CD14-positive monocyte (primary cell): ENCODE results near the gene SSH3. TPM values are rescaled to one million over a fixed set of nuclear protein-coding genes. Genes with fewer than 3 reads are reported as not detected.

Source experiments
- DNase-seq, 3 donors: peaks; one replicate each; pipeline ENCODE4 v3.0.0-alpha.2; 2011 to 2022
- H2AFZ ChIP-seq: 2 replicates; pipeline ENCODE4 v1.6.0; 2012; ENCODE audit warnings: mild to moderate bottlenecking, low read depth, low read length, inconsistent platforms; ENCODE audit not compliant: insufficient read depth, poor library complexity, severe bottlenecking
- H3K27ac ChIP-seq, 2 donors: 1 replicate in 1 of 2; 2 replicates in 1 of 2; pipeline ENCODE4 v1.5.1; 2012 to 2013; ENCODE audit warnings: low read length in 2 of 2, control low read depth in 1 of 2, inconsistent platforms in 1 of 2, low read depth in 1 of 2, mild to moderate bottlenecking in 1 of 2
- H3K27me3 ChIP-seq, 2 donors: one replicate each; pipeline versions ENCODE4 v1.6.0 to v1.6.1; 2011 to 2013; ENCODE audit warnings: low read length in 2 of 2; ENCODE audit not compliant: control insufficient read depth in 2 of 2, insufficient read depth in 2 of 2
- H3K36me3 ChIP-seq, 2 donors: replicated peaks in 1 of 2; 1 replicate in 1 of 2; 2 replicates in 1 of 2; pipeline versions ENCODE4 v1.5.1 to v1.6.1; 2012 to 2013; ENCODE audit warnings: low read length in 2 of 2, control low read depth in 1 of 2, inconsistent platforms in 1 of 2, mild to moderate bottlenecking in 1 of 2; ENCODE audit not compliant: insufficient read depth in 2 of 2, control insufficient read depth in 1 of 2
- H3K4me1 ChIP-seq, 2 donors: 1 replicate in 1 of 2; 2 replicates in 1 of 2; pipeline versions ENCODE4 v1.5.1 to v1.6.1; 2012 to 2013; ENCODE audit warnings: low read length in 2 of 2, control low read depth in 1 of 2, inconsistent platforms in 1 of 2, mild to moderate bottlenecking in 1 of 2, moderate library complexity in 1 of 2; ENCODE audit not compliant: insufficient read depth in 2 of 2, control insufficient read depth in 1 of 2
- H3K4me2 ChIP-seq: replicated peaks from 2 replicates; pipeline ENCODE3; 2012; ENCODE audit warnings: low read length, moderate library complexity, mild to moderate bottlenecking; ENCODE audit not compliant: poor library complexity, severe bottlenecking; ENCODE audit errors: extremely low read depth
- H3K4me3 ChIP-seq, 3 experiments: fragments of 200-600 bp in 1 of 3; sonication (generic) in 1 of 3; replicated peaks in 1 of 3; 1 replicate in 2 of 3; 2 replicates in 1 of 3; pipeline ENCODE4 v1.5.1; 2011 to 2013; ENCODE audit warnings: low read length in 3 of 3, mild to moderate bottlenecking in 3 of 3, control low read depth in 2 of 3, low read depth in 2 of 3, inconsistent platforms in 1 of 3, moderate library complexity in 1 of 3
- H3K79me2 ChIP-seq: 2 replicates; pipeline ENCODE4 v1.6.0; 2012; ENCODE audit warnings: mild to moderate bottlenecking, control low read depth, inconsistent platforms, low read length, moderate library complexity; ENCODE audit not compliant: insufficient read depth
- H3K9ac ChIP-seq: 2 replicates; pipeline ENCODE4 v1.6.0; 2017; ENCODE audit warnings: low read length, mild to moderate bottlenecking; ENCODE audit not compliant: insufficient read depth, poor library complexity, severe bottlenecking
- H3K9me3 ChIP-seq, 2 donors: replicated peaks in 1 of 2; 1 replicate in 1 of 2; 2 replicates in 1 of 2; pipeline versions ENCODE4 v1.5.1 to v1.6.1; 2012 to 2013; ENCODE audit warnings: low read length in 2 of 2, control low read depth in 1 of 2; ENCODE audit not compliant: control insufficient read depth in 1 of 2, insufficient read depth in 1 of 2
- H4K20me1 ChIP-seq: 2 replicates; pipeline ENCODE4 v1.6.0; 2012; ENCODE audit warnings: mild to moderate bottlenecking, low read length, control low read depth, moderate library complexity; ENCODE audit not compliant: insufficient read depth
- H3K27ac Mint-ChIP-seq, 7 donors: one replicate each; pipeline ENCODE4 v1.8.0; 2020; ENCODE audit warnings: mild to moderate bottlenecking in 7 of 7, mixed read lengths in 7 of 7, moderate library complexity in 6 of 7, inconsistent platforms in 2 of 7
- H3K27me3 Mint-ChIP-seq, 3 donors: one replicate each; pipeline ENCODE4 v1.8.0; 2021 to 2022; ENCODE audit warnings: low read depth in 3 of 3, mild to moderate bottlenecking in 3 of 3, mixed read lengths in 3 of 3, moderate library complexity in 3 of 3, inconsistent platforms in 1 of 3
- H3K36me3 Mint-ChIP-seq, 2 donors: one replicate each; pipeline ENCODE4 v1.8.0; 2020; ENCODE audit warnings: mixed read lengths in 2 of 2, inconsistent platforms in 1 of 2, mild to moderate bottlenecking in 1 of 2
- H3K4me1 Mint-ChIP-seq: one replicate; pipeline ENCODE4 v1.8.0; 2020; ENCODE audit warnings: mild to moderate bottlenecking, mixed read lengths
- H3K4me3 Mint-ChIP-seq, 2 donors: one replicate each; pipeline ENCODE4 v1.8.0; 2020; ENCODE audit warnings: mild to moderate bottlenecking in 2 of 2, mixed read lengths in 2 of 2, moderate library complexity in 1 of 2
- H3K9me3 Mint-ChIP-seq, 7 donors: one replicate each; pipeline ENCODE4 v1.8.0; 2020 to 2022; ENCODE audit warnings: mixed read lengths in 7 of 7, mild to moderate bottlenecking in 6 of 7, moderate library complexity in 6 of 7, inconsistent platforms in 2 of 7
- CTCF ChIP-seq: fragments of 200-600 bp; IDR thresholded peaks from one replicate; pipeline ENCODE4 v1.8.0; 2022; ENCODE audit warnings: antibody characterized with exemption, mild to moderate bottlenecking
- WGBS: methylation state at CpG from one replicate; pipeline ENCODE4 v1.1.5; 2013; ENCODE audit warnings: missing lambda C conversion rate; ENCODE audit not compliant: insufficient coverage; 5-methylcytosine and 5-hydroxymethylcytosine counted together
- intact Hi-C, 2 donors: fragments of 100-400 bp; cut with micrococcal nuclease; formaldehyde crosslinking; loops; one replicate each; pipeline versions ENCODE4 v1.15.0 to v1.15.1; 2023
- polyA plus RNA-seq, 3 donors: library from polyadenylated mRNA; depleted of rRNA in 1 of 3; unstranded in 2 of 3; stranded (reverse) in 1 of 3; fragments of 300-500 nt in 2 of 3; fragments of >200 nt in 1 of 3; fragmentation: Illumina TruSeq in 2 of 3; gene quantifications; 1 replicate in 2 of 3; 2 replicates in 1 of 3; pipeline ENCODE4 v1.2.3, GENCODE V29; 2012 to 2021

The SSH3 gene
- polyA plus RNA-seq, 3 donors = 3.6 to 23.3 (median 5.8) TPM

- Mint-ChIP-seq H3K27ac (peak overlapping the region; percentile 89 to 97 (median 94)), H3K9me3 (peaks cover 0 to 3% (median 2%) of the 10 kb centered on the region in 7 donors), H3K4me1 (peaks cover 97% of the 10 kb centered on the region), H3K4me3 (peak overlapping the region in 1 of 2 donors; percentile 63), H3K36me3 (peaks cover 69 to 93% of the 10 kb centered on the region in 2 donors), H3K27me3 (peaks cover 0 to 8% (median 7%) of the 10 kb centered on the region in 3 donors)
- Histone ChIP-seq H2AFZ (no peak overlapping the region), H3K9me3 (no peaks in the 10 kb centered on the region), H3K79me2 (peaks cover 98% of the 10 kb centered on the region), H3K27ac (peak overlapping the region; percentile 92 to 99), H3K9ac (peak overlapping the region; percentile 62), H3K27me3 (no peaks in the 10 kb centered on the region), H3K4me2 (peak overlapping the region; percentile 83), H3K36me3 (peaks cover 74 to 76% of the 10 kb centered on the region in 2 donors), H3K4me1 (peaks cover 100% of the 10 kb centered on the region in 2 donors), H3K4me3 (peak overlapping the region in 1 of 3 experiments; percentile 97), H4K20me1 (peaks cover 31% of the 10 kb centered on the region)
- intact Hi-C loops = loop anchor here in 1 of 2 donors (10.0 kb wide), 1 partner anchor 226 kb away; the partner anchor contains the start of genes CDK2AP2 and PITPNM1
- DNase-seq = no peak
- 63% methylated on average over 12 of the region's 14 CpGs for WGBS
- TF ChIP-seq CTCF = no peak
Measured at GRCh38 chr11:67278939-67279588, 24.3 kb upstream of the SSH3 start.

GRCh38 chr11:67279589-67280340 is 23.6 kb upstream of the SSH3 start:
- H4K20me1 ChIP-seq = peaks cover 26% of the 10 kb centered on the region
- H3K36me3 Mint-ChIP-seq = peaks cover 71 to 93% of the 10 kb centered on the region in 2 donors
- H3K4me3 ChIP-seq = peak overlapping the region in 1 of 3 experiments; percentile 97
- peak overlapping the region; percentile 83 for H3K4me2 ChIP-seq
- H3K27me3 Mint-ChIP-seq = peaks cover 0 to 8% (median 7%) of the 10 kb centered on the region in 3 donors
- no peaks in the 10 kb centered on the region for H3K9me3 ChIP-seq
- TF ChIP-seq CTCF = no peak
- H3K27me3 ChIP-seq = no peaks in the 10 kb centered on the region
- peaks cover 100% of the 10 kb centered on the region in 2 donors for H3K4me1 ChIP-seq
- DNase-seq = no peak
- 62% methylated on average over 14 of the region's 17 CpGs for WGBS
- no peak overlapping the region for H2AFZ ChIP-seq
- H3K79me2 ChIP-seq = peaks cover 98% of the 10 kb centered on the region
- H3K9ac ChIP-seq = peak overlapping the region; percentile 62
- peak overlapping the region; percentile 89 to 97 (median 94) for H3K27ac Mint-ChIP-seq
- peak overlapping the region; percentile 92 to 99 for H3K27ac ChIP-seq
- intact Hi-C loops = loop anchor here in 1 of 2 donors (10.0 kb wide), 1 partner anchor 225 kb away; the partner anchor contains the start of genes CDK2AP2 and PITPNM1
- peaks cover 95% of the 10 kb centered on the region for H3K4me1 Mint-ChIP-seq
- H3K9me3 Mint-ChIP-seq = peaks cover 0 to 3% (median 2%) of the 10 kb centered on the region in 7 donors
- H3K36me3 ChIP-seq = peaks cover 79 to 80% of the 10 kb centered on the region in 2 donors
- H3K4me3 Mint-ChIP-seq = peak overlapping the region; percentile 2 to 48
